Measurements from ENCODE around the gene SSC5D.

SSC5D gene

DNA sequence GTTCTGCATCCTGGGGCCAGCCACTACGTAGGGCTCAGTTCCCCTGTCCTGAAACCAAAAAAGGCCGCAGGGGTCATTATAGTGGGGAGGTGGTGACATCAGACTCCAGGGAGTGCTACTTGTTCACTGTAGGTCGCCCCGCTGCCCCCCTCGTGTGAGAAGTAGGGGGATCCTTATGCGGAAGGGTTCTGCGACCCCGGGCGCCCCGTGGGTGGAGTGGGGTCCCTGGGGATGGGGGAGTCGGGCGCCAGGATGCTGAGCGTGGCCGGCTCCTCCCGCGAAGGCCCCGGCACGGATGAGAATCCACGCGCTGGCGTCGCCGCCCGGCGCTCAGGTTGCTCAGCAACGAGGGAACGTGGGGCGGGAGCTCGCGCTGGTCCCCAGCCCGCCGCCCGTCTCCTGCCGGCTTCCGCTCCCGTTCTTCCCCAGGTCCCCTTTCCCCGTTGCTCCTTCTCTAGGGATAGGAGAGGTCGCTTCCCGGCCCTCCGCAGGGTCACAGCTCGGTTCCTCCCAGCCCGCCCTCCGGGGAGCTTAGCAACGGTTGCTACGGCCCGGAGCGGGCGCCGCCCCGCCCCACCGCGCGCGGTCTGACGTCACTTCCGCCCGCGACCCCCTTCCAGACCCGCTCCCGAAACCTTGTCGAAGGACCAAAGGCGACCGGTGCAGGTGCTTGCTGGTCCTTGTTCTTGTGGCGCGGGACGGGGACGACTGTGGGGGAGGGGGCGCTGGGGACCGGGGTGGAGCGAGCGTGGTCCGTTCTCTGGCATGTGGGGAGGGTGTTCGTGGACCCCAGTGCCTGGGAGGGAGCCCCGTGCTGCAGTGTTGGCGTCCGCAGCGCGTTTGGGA is 3.4 kb upstream of the SSC5D start, which contains the start of gene NAT14 (continued):
- TF ChIP-seq KLF9 (tag by site-specific recombination; IDR thresholded peaks at IDR 0.05; ENCODE audit: low read depth) (peak; percentile 68; the same call in 1 of the 2 replicates), ZNF561 (tag by site-specific recombination; IDR thresholded peaks at IDR 0.05; ENCODE audit: borderline replicate concordance) (peak; percentile 42; the same call in 1 of the 2 replicates), ZNF341 (tag by site-specific recombination; IDR thresholded peaks at IDR 0.05; ENCODE audit: low read depth) (peak; percentile 38; the same call in 1 of the 2 replicates), ZNF266 (tag by site-specific recombination; IDR thresholded peaks at IDR 0.05; ENCODE audit: low read depth) (no peak), ZNF174 (tag by site-specific recombination; IDR thresholded peaks at IDR 0.05) (no peak), SP3 (tag by site-specific recombination; IDR thresholded peaks at IDR 0.05) (peak; percentile 63; the same call in 1 of the 2 replicates), KLF16 (tag by site-specific recombination; IDR thresholded peaks at IDR 0.05) (peak; percentile 64; the same call in 1 of the 2 replicates), ZNF791 (tag by site-specific recombination; IDR thresholded peaks at IDR 0.05) (no peak), ZNF423 (tag by site-specific recombination; IDR thresholded peaks at IDR 0.05) (no peak), ZNF600 (tag by site-specific recombination; IDR thresholded peaks at IDR 0.05) (0 out of 2 replicates have a peak, but pooled peaks have one; percentile 21), HOXC10 (CRISPR knock-in tag; IDR thresholded peaks at IDR 0.05) (peak; percentile 71; the same call in 1 of the 2 replicates), ZBTB8A (tag by site-specific recombination; IDR thresholded peaks at IDR 0.05) (0 out of 2 replicates have a peak, but pooled peaks have one; percentile 22), ZIC2 (tag by site-specific recombination; IDR thresholded peaks at IDR 0.05) (peak; percentile 41), ZNF76 (tag by site-specific recombination; IDR thresholded peaks at IDR 0.05; ENCODE audit: borderline replicate concordance, low read depth) (peak; percentile 58; the same call in 1 of the 2 replicates), SP2 (tag by site-specific recombination; IDR thresholded peaks at IDR 0.05) (peak; percentile 85), ZNF664 (tag by site-specific recombination; IDR thresholded peaks at IDR 0.05) (no peak), ZNF610 (tag by site-specific recombination; IDR thresholded peaks at IDR 0.05; ENCODE audit: borderline replicate concordance) (0 out of 2 replicates have a peak, but pooled peaks have one; percentile 48), ZNF514 (tag by site-specific recombination; IDR thresholded peaks at IDR 0.05) (no peak), GLIS1 (tag by site-specific recombination; IDR thresholded peaks at IDR 0.05) (peak; percentile 67), HOXA7 (CRISPR knock-in tag; IDR thresholded peaks at IDR 0.05; ENCODE audit: borderline replicate concordance) (no peak), KLF8 (tag by site-specific recombination; IDR thresholded peaks at IDR 0.05) (peak; percentile 71), KLF7 (tag by site-specific recombination; IDR thresholded peaks at IDR 0.05; ENCODE audit: borderline replicate concordance) (no peak), ZNF335 (tag by site-specific recombination; conservative IDR thresholded peaks at IDR 0.05) (peak; percentile 96), ZNF114 (tag by site-specific recombination; IDR thresholded peaks at IDR 0.05) (no peak), HOXD13 (CRISPR knock-in tag; IDR thresholded peaks at IDR 0.05; ENCODE audit: borderline replicate concordance) (no peak), GLI2 (tag by site-specific recombination; IDR thresholded peaks at IDR 0.05; ENCODE audit: borderline replicate concordance, low read depth) (no peak)
- TF ChIP-seq, protein P1, sequence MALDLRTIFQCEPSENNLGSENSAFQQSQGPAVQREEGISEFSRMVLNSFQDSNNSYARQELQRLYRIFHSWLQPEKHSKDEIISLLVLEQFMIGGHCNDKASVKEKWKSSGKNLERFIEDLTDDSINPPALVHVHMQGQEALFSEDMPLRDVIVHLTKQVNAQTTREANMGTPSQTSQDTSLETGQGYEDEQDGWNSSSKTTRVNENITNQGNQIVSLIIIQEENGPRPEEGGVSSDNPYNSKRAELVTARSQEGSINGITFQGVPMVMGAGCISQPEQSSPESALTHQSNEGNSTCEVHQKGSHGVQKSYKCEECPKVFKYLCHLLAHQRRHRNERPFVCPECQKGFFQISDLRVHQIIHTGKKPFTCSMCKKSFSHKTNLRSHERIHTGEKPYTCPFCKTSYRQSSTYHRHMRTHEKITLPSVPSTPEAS (tag by site-specific recombination; IDR thresholded peaks at IDR 0.05) = no peak
- TF ChIP-seq, protein P2, sequence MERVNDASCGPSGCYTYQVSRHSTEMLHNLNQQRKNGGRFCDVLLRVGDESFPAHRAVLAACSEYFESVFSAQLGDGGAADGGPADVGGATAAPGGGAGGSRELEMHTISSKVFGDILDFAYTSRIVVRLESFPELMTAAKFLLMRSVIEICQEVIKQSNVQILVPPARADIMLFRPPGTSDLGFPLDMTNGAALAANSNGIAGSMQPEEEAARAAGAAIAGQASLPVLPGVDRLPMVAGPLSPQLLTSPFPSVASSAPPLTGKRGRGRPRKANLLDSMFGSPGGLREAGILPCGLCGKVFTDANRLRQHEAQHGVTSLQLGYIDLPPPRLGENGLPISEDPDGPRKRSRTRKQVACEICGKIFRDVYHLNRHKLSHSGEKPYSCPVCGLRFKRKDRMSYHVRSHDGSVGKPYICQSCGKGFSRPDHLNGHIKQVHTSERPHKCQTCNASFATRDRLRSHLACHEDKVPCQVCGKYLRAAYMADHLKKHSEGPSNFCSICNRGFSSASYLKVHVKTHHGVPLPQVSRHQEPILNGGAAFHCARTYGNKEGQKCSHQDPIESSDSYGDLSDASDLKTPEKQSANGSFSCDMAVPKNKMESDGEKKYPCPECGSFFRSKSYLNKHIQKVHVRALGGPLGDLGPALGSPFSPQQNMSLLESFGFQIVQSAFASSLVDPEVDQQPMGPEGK (tag by site-specific recombination; IDR thresholded peaks at IDR 0.05) = no peak; the same call in 1 of the 2 replicates
- TF ChIP-seq, protein P3, sequence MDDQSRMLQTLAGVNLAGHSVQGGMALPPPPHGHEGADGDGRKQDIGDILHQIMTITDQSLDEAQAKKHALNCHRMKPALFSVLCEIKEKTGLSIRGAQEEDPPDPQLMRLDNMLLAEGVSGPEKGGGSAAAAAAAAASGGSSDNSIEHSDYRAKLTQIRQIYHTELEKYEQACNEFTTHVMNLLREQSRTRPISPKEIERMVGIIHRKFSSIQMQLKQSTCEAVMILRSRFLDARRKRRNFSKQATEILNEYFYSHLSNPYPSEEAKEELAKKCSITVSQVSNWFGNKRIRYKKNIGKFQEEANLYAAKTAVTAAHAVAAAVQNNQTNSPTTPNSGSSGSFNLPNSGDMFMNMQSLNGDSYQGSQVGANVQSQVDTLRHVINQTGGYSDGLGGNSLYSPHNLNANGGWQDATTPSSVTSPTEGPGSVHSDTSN (CRISPR knock-in tag; IDR thresholded peaks at IDR 0.05) = peak; percentile 83
- TF ChIP-seq, protein P4, sequence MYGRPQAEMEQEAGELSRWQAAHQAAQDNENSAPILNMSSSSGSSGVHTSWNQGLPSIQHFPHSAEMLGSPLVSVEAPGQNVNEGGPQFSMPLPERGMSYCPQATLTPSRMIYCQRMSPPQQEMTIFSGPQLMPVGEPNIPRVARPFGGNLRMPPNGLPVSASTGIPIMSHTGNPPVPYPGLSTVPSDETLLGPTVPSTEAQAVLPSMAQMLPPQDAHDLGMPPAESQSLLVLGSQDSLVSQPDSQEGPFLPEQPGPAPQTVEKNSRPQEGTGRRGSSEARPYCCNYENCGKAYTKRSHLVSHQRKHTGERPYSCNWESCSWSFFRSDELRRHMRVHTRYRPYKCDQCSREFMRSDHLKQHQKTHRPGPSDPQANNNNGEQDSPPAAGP (tag by site-specific recombination; IDR thresholded peaks at IDR 0.05) = no peak
- TF ChIP-seq, protein P5, sequence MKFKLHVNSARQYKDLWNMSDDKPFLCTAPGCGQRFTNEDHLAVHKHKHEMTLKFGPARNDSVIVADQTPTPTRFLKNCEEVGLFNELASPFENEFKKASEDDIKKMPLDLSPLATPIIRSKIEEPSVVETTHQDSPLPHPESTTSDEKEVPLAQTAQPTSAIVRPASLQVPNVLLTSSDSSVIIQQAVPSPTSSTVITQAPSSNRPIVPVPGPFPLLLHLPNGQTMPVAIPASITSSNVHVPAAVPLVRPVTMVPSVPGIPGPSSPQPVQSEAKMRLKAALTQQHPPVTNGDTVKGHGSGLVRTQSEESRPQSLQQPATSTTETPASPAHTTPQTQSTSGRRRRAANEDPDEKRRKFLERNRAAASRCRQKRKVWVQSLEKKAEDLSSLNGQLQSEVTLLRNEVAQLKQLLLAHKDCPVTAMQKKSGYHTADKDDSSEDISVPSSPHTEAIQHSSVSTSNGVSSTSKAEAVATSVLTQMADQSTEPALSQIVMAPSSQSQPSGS (tag by site-specific recombination; IDR thresholded peaks at IDR 0.05; ENCODE audit: low read depth) = peak; percentile 90
- TF ChIP-seq, protein P6, sequence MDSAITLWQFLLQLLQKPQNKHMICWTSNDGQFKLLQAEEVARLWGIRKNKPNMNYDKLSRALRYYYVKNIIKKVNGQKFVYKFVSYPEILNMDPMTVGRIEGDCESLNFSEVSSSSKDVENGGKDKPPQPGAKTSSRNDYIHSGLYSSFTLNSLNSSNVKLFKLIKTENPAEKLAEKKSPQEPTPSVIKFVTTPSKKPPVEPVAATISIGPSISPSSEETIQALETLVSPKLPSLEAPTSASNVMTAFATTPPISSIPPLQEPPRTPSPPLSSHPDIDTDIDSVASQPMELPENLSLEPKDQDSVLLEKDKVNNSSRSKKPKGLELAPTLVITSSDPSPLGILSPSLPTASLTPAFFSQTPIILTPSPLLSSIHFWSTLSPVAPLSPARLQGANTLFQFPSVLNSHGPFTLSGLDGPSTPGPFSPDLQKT (IDR thresholded peaks at IDR 0.05; ENCODE audit: borderline replicate concordance, low read depth, low read length) = no peak
